HEK293 (cell line): ENCODE measurements around the gene UNK.

Source experiments
- CTCF ChIP-seq: fragments of 450-650 bp; formaldehyde crosslinking; IDR thresholded peaks from 2 replicates; pipeline ENCODE4 v1.5.1; 2016; ENCODE audit warnings: missing biosample characterization, missing genetic modification characterization
- IKZF3 ChIP-seq: fragments of 450-650 bp; IDR thresholded peaks from 2 replicates; pipeline ENCODE4 v1.5.0; 2018; ENCODE audit warnings: missing biosample characterization, mild to moderate bottlenecking, missing genetic modification characterization, moderate library complexity
- ZNF114 ChIP-seq: fragments of 450-650 bp; formaldehyde crosslinking; IDR thresholded peaks from 2 replicates; pipeline ENCODE4 v1.5.0; 2017; ENCODE audit warnings: missing biosample characterization, missing genetic modification characterization
- ZNF776 ChIP-seq: fragments of 450-650 bp; formaldehyde crosslinking; IDR thresholded peaks from 2 replicates; pipeline ENCODE4 v1.5.0; 2017; ENCODE audit warnings: missing biosample characterization, missing genetic modification characterization, borderline replicate concordance
- ZSCAN16 ChIP-seq: fragments of 450-650 bp; formaldehyde crosslinking; IDR thresholded peaks from 2 replicates; pipeline ENCODE4 v1.5.1; 2016; ENCODE audit warnings: missing biosample characterization, missing genetic modification characterization
- TF ChIP-seq, protein P1 (sequence below): fragments of 450-650 bp; formaldehyde crosslinking; IDR thresholded peaks from 2 replicates; pipeline ENCODE4 v1.5.1; 2016; ENCODE audit warnings: missing biosample characterization, missing genetic modification characterization

DNA sequence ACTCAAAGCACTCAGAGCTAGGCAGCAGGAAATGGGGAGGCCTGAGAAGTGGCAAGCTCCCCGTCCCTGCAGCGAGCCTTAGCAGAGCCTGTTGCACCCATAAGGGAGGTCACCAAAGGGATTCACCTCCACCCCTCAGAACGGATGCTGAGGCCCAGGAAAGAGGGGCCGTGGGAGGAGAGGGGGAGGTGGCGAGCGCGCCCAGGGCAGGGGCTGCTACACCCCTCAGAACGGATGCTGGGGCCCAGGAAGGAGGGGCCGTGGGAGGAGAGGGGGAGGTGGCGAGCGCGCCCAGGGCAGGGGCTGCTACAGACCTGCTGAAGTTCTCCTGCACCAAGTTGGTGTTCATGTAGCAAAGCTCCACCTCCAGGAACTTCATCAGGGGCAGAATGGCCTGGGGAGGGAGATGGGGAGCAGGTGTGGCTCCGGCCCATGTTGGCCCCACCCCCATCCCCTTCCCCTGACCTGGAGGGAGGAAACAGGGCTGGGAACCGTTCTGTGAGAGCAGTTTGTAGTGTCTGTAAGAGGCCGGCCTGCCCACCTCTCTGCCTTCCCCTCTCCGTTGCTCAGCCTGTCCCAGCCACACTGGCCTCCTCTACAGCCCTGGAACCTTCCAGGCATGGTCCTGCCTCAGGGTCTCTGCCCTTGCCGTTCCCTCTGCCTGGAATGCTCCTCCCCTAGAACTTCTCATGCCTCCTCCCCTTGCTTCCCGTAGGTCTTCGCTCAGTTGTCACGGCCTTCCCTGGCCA lies 48.2 kb downstream of the UNK start:
- TF ChIP-seq ZNF114 (tag by site-specific recombination) (no peak), IKZF3 (tag by site-specific recombination) (no peak), CTCF (no peak), ZSCAN16 (tag by site-specific recombination) (no peak), ZNF776 (no peak)
- TF ChIP-seq, protein P1, sequence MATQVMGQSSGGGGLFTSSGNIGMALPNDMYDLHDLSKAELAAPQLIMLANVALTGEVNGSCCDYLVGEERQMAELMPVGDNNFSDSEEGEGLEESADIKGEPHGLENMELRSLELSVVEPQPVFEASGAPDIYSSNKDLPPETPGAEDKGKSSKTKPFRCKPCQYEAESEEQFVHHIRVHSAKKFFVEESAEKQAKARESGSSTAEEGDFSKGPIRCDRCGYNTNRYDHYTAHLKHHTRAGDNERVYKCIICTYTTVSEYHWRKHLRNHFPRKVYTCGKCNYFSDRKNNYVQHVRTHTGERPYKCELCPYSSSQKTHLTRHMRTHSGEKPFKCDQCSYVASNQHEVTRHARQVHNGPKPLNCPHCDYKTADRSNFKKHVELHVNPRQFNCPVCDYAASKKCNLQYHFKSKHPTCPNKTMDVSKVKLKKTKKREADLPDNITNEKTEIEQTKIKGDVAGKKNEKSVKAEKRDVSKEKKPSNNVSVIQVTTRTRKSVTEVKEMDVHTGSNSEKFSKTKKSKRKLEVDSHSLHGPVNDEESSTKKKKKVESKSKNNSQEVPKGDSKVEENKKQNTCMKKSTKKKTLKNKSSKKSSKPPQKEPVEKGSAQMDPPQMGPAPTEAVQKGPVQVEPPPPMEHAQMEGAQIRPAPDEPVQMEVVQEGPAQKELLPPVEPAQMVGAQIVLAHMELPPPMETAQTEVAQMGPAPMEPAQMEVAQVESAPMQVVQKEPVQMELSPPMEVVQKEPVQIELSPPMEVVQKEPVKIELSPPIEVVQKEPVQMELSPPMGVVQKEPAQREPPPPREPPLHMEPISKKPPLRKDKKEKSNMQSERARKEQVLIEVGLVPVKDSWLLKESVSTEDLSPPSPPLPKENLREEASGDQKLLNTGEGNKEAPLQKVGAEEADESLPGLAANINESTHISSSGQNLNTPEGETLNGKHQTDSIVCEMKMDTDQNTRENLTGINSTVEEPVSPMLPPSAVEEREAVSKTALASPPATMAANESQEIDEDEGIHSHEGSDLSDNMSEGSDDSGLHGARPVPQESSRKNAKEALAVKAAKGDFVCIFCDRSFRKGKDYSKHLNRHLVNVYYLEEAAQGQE (tag by site-specific recombination): no peak
